Dedifferentiated amniotic fluid mesenchymal stem cell (primary cell): ENCODE data around the gene ACSL1.
"Not testable (repeated sequence)": the region's sequence is repeated elsewhere in the genome, so short reads cannot be mapped to it uniquely, and the experiment has no call there.

Experiments used
- DNase-seq: peaks from one replicate; pipeline ENCODE4 v3.0.0-alpha.2; 2016; ENCODE audit errors: extremely low spot score

ACSL1 gene

GRCh38 chr4:184843984-184844554 is 18.3 kb upstream of the ACSL1 start:
- no peak for DNase-seq

- DNase-seq: not testable (repeated sequence)
These were observed 13.3 kb upstream of the ACSL1 start for GRCh38 chr4:184839075-184839399.

- DNase-seq: no peak
These were observed 12.7 kb upstream of the ACSL1 start for GRCh38 chr4:184838249-184839074.

- DNase-seq: no peak
These were observed 10.8 kb upstream of the ACSL1 start for GRCh38 chr4:184836613-184837012.

GRCh38 chr4:184833046-184833838 is 7.5 kb upstream of the ACSL1 start:
- no peak for DNase-seq

GRCh38 chr4:184831153-184831552 is 5.4 kb upstream of the ACSL1 start:
- no peak for DNase-seq

GRCh38 chr4:184826691-184827270 is 1.0 kb upstream of the ACSL1 start:
- DNase-seq: no peak

GRCh38 chr4:184825141-184825895 is 450 bp downstream of the ACSL1 start:
- no peak for DNase-seq

GRCh38 chr4:184824776-184825084 is 1.0 kb downstream of the ACSL1 start:
- no peak for DNase-seq

- DNase-seq: no peak
These were observed 1.5 kb downstream of the ACSL1 start for GRCh38 chr4:184824081-184824775.

- no peak for DNase-seq
These were observed 2.8 kb downstream of the ACSL1 start for GRCh38 chr4:184823014-184823413.

- no peak for DNase-seq
These were observed 3.4 kb downstream of the ACSL1 start for GRCh38 chr4:184822356-184822755.

- DNase-seq: no peak
These were observed 4.5 kb downstream of the ACSL1 start for GRCh38 chr4:184821242-184821641.

- DNase-seq: no peak
These were observed 6.0 kb downstream of the ACSL1 start for GRCh38 chr4:184819786-184820185.

GRCh38 chr4:184818216-184818564 is 7.6 kb downstream of the ACSL1 start:
- DNase-seq: no peak

GRCh38 chr4:184817494-184818215 is 8.1 kb downstream of the ACSL1 start:
- DNase-seq: no peak

- no peak for DNase-seq
These were observed 8.8 kb downstream of the ACSL1 start for GRCh38 chr4:184816962-184817361.

GRCh38 chr4:184815046-184815877 is 10.5 kb downstream of the ACSL1 start:
- no peak for DNase-seq

GRCh38 chr4:184814686-184815045 is 11.1 kb downstream of the ACSL1 start:
- no peak for DNase-seq

GRCh38 chr4:184812651-184813181 is 13.1 kb downstream of the ACSL1 start:
- no peak for DNase-seq
